Gastroesophageal sphincter (tissue), 4 donors: ENCODE measurements around the gene CPSF4L. TPM values are rescaled to one million over a fixed set of nuclear protein-coding genes. Genes with fewer than 3 reads are reported as not detected.

ENCODE experiments used
- ATAC-seq: fragments of 150-250 bp; one replicate; pipeline ENCODE4 v1.9.1; 2016; ENCODE audit warnings: mild to moderate bottlenecking, moderate library complexity
- H3K27ac ChIP-seq, 4 donors: fragments of 200-600 bp; sonication (generic) in 3 of 4; 1 replicate in 3 of 4; 2 replicates in 1 of 4; pipeline ENCODE4 v1.5.1; 2016 to 2019
- H3K27me3 ChIP-seq: fragments of 200-600 bp; sonication (generic); one replicate; pipeline ENCODE4 v1.5.1; 2019
- H3K36me3 ChIP-seq, 2 donors: fragments of 200-600 bp; sonication (generic); one replicate each; pipeline ENCODE4 v1.5.1; 2019; ENCODE audit warnings: control low read depth in 1 of 2
- H3K4me1 ChIP-seq, 3 donors: fragments of 200-600 bp; sonication (generic); 1 replicate in 2 of 3; 2 replicates in 1 of 3; pipeline ENCODE4 v1.5.1; 2016 to 2019; ENCODE audit warnings: control low read depth in 2 of 3
- H3K4me3 ChIP-seq, 2 donors: fragments of 200-600 bp; sonication (generic); one replicate each; pipeline ENCODE4 v1.5.1; 2019; ENCODE audit warnings: mild to moderate bottlenecking in 1 of 2, moderate library complexity in 1 of 2
- H3K9me3 ChIP-seq, 3 donors: fragments of 200-600 bp; sonication (generic); one replicate each; pipeline ENCODE4 v1.5.1; 2017 to 2019; ENCODE audit warnings: control low read depth in 2 of 3
- EP300 ChIP-seq: sonication (generic); formaldehyde crosslinking; IDR thresholded peaks from one replicate; pipeline ENCODE4 v1.6.1; 2017; ENCODE audit warnings: antibody characterized with exemption, mild to moderate bottlenecking
- POLR2A ChIP-seq, 2 donors: fragments of 450-650 bp; IDR thresholded peaks; one replicate each; pipeline ENCODE4 v1.6.1; 2017; ENCODE audit warnings: antibody characterized with exemption in 2 of 2, mild to moderate bottlenecking in 2 of 2, moderate library complexity in 1 of 2
- POLR2AphosphoS5 ChIP-seq: sonication (generic); formaldehyde crosslinking; IDR thresholded peaks from one replicate; pipeline ENCODE4 v1.6.1; 2017; ENCODE audit warnings: antibody characterized with exemption
- WGBS, 2 donors: methylation state at CpG; one replicate each; pipeline ENCODE4 v1.1.5; 2018; ENCODE audit warnings: low coverage in 1 of 2; 5-methylcytosine and 5-hydroxymethylcytosine counted together
- total RNA-seq, 4 donors: library from RNA; depleted of rRNA; stranded (reverse); fragments of >200 nt; gene quantifications; one replicate each; pipeline ENCODE4 v1.1.0, GENCODE V29; 2016
- TF ChIP-seq, protein P1 (sequence below), 4 experiments: fragments of 200-600 bp in 2 of 4; fragments of 450-650 bp in 2 of 4; sonication (generic) in 1 of 4; IDR thresholded peaks; one replicate each; pipeline ENCODE4 v1.5.1; 2017 to 2019; ENCODE audit warnings: antibody characterized with exemption in 4 of 4, mild to moderate bottlenecking in 2 of 4, moderate library complexity in 2 of 4

Gene CPSF4L
- total RNA-seq, 4 donors from 2014 or later = not detected

DNA sequence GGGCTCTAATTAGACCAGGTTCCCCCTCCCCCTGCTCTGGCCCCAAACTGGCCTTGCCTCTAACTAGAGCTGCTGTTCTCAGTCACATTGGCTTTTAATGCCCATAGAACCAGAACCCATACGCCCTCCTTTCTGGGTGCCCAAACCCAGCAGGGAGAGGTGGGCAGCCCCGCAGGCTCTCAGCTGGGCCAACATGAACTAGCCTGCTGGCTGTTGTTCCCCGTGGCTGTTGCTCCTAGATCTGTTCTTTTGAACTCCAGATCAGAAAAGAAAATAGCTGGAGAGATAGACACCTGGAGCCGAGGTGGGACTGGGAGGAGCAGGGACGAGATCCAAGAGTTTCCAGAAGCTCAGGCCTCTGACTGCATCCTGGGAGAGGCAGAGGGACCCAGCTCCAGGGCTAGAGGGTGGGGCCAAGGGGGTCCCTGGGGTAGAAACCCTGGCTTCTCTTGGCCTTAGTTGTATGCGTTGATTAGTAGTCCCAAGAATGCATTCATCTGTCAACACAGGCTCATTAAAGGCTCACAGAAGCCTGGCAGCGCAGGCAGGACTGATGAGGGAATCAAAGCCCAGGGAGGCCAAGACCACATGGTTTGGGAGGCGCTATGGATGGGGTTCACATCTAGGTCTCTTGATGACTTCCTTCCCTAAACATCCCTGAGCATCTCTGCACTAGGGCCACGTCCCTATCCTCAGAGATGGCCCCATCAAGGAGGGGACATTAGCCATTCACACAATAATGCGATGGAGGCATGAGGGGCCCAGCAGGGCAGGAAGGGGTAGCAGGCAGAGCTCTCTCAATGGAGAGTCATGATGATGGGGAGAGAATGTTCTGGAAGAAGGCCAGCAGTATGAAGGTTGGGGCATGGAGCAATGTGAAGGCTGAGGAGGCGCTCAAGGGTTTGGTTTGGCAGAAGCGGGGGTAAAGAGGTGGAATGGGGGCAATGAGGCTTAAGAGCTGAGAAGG is 1.3 kb upstream of the CPSF4L start:
- no peaks in the 10 kb centered on the region for H3K36me3 ChIP-seq
- no peaks in the 10 kb centered on the region for H3K27me3 ChIP-seq
- no peak overlapping the region for H3K4me3 ChIP-seq
- H3K27ac ChIP-seq = no peak overlapping the region
- no peak for ATAC-seq
- TF ChIP-seq EP300 = no peak
- TF ChIP-seq, protein P1, sequence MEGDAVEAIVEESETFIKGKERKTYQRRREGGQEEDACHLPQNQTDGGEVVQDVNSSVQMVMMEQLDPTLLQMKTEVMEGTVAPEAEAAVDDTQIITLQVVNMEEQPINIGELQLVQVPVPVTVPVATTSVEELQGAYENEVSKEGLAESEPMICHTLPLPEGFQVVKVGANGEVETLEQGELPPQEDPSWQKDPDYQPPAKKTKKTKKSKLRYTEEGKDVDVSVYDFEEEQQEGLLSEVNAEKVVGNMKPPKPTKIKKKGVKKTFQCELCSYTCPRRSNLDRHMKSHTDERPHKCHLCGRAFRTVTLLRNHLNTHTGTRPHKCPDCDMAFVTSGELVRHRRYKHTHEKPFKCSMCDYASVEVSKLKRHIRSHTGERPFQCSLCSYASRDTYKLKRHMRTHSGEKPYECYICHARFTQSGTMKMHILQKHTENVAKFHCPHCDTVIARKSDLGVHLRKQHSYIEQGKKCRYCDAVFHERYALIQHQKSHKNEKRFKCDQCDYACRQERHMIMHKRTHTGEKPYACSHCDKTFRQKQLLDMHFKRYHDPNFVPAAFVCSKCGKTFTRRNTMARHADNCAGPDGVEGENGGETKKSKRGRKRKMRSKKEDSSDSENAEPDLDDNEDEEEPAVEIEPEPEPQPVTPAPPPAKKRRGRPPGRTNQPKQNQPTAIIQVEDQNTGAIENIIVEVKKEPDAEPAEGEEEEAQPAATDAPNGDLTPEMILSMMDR (IDR thresholded peaks at IDR 0.05) = no peak
- no peak for TF ChIP-seq POLR2A (IDR thresholded peaks at IDR 0.05)
- no peak for TF ChIP-seq POLR2AphosphoS5
- WGBS, 2 donors = 72 to 78% methylated on average over 5 to 8 of the region's 12 CpGs
- H3K9me3 ChIP-seq = no peaks in the 10 kb centered on the region
- H3K4me1 ChIP-seq = peaks cover 0 to 13% (median 0%) of the 10 kb centered on the region in 3 donors

GRCh38 chr17:73261952-73262675 is 434 bp upstream of the CPSF4L start:
- peaks cover 0 to 17% (median 0%) of the 10 kb centered on the region in 3 donors for H3K4me1 ChIP-seq
- no peaks in the 10 kb centered on the region for H3K27me3 ChIP-seq
- H3K27ac ChIP-seq = no peak overlapping the region
- no peaks in the 10 kb centered on the region for H3K36me3 ChIP-seq
- no peak overlapping the region for H3K4me3 ChIP-seq
- no peaks in the 10 kb centered on the region for H3K9me3 ChIP-seq
- 67 to 74% methylated on average over 3 to 12 of the region's 19 CpGs for WGBS, 2 donors
- no peak for ATAC-seq
- TF ChIP-seq POLR2A (IDR thresholded peaks at IDR 0.05) (no peak), POLR2AphosphoS5 (no peak), EP300 (no peak)
- TF ChIP-seq, protein P1 (IDR thresholded peaks at IDR 0.05) = no peak

DNA sequence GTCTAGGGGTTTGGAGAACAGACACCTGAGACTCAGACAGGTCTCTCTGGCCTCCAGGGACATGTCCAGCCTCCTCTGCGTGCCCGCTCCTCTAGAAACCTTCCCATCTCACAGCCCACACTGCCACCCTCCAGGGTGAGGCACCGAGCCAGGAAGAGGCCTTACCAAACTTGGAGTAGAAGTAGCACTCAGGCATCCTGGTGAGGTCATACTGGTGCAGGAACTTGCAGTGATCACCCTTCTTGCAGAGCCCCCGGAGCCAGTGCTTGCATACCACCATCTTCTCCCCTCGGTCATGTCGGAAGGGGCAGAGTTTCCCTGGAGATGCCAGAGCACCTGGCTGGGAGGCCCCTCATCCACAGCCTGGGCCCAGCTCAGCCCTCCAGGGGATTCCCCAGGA is 4.2 kb downstream of the CPSF4L start:
- WGBS, 2 donors = no CpG with 5 or more reads among the region's 6 CpGs
- Histone ChIP-seq H3K4me1 (peaks cover 0 to 23% (median 0%) of the 10 kb centered on the region in 3 donors), H3K27ac (no peak overlapping the region), H3K4me3 (no peak overlapping the region), H3K9me3 (no peaks in the 10 kb centered on the region), H3K36me3 (no peaks in the 10 kb centered on the region), H3K27me3 (no peaks in the 10 kb centered on the region)
- TF ChIP-seq EP300 (no peak), POLR2A (IDR thresholded peaks at IDR 0.05) (no peak), POLR2AphosphoS5 (no peak)
- TF ChIP-seq, protein P1 (IDR thresholded peaks at IDR 0.05) = no peak
- ATAC-seq = peak; percentile 48

GRCh38 chr17:73256220-73256619 is 5.5 kb downstream of the CPSF4L start:
- H3K36me3 ChIP-seq = no peaks in the 10 kb centered on the region
- WGBS, 2 donors = 100% methylated on average over 1 to 3 of the region's 3 CpGs
- no peak for ATAC-seq

GRCh38 chr17:73255671-73256181 is 6.0 kb downstream of the CPSF4L start:
- no peak for TF ChIP-seq POLR2A (IDR thresholded peaks at IDR 0.05)
- TF ChIP-seq, protein P1 (IDR thresholded peaks at IDR 0.05) = peak in 3 of 4 experiments; percentile 98 to 99 (median 98)
- peak; percentile 57 for ATAC-seq
- 0% methylated on average over 7 to 8 of the region's 8 CpGs for WGBS, 2 donors

More at GRCh38 chr17:73256220-73256619, 5.5 kb downstream of the CPSF4L start:
- Histone ChIP-seq H3K9me3 (no peaks in the 10 kb centered on the region), H3K4me1 (peaks cover 0 to 21% (median 0%) of the 10 kb centered on the region in 3 donors), H3K27ac (no peak overlapping the region), H3K27me3 (no peaks in the 10 kb centered on the region), H3K4me3 (no peak overlapping the region)
- TF ChIP-seq EP300 = no peak
- no peak for TF ChIP-seq POLR2A (IDR thresholded peaks at IDR 0.05)

More at GRCh38 chr17:73255671-73256181, 6.0 kb downstream of the CPSF4L start:
- peaks cover 0 to 21% (median 0%) of the 10 kb centered on the region in 3 donors for H3K4me1 ChIP-seq
- H3K4me3 ChIP-seq = no peak overlapping the region
- no peaks in the 10 kb centered on the region for H3K9me3 ChIP-seq
- no peaks in the 10 kb centered on the region for H3K27me3 ChIP-seq
- no peak overlapping the region for H3K27ac ChIP-seq
- no peaks in the 10 kb centered on the region for H3K36me3 ChIP-seq
